Daoy (cell line): ENCODE results near the gene MAN1B1. TPM values are rescaled to one million over a fixed set of nuclear protein-coding genes. Genes with fewer than 3 reads are reported as not detected.

Experiments used
- DNase-seq: peaks from one replicate; pipeline ENCODE4 v3.0.0-alpha.2; 2015; ENCODE audit warnings: low read depth
- total RNA-seq: library from RNA; depleted of rRNA; stranded (reverse); fragments of >200 nt; shearing (Covaris generic); gene quantifications from 2 replicates; pipeline ENCODE4 v1.2.3, GENCODE V29; 2014

Gene MAN1B1
- total RNA-seq, 1 experiment from 2014 or later: 61.9 TPM

- no peak for DNase-seq
Observed at GRCh38 chr9:137068539-137069507, 18.0 kb upstream of the MAN1B1 start.

GRCh38 chr9:137069508-137070091, 17.2 kb upstream of the MAN1B1 start:
- DNase-seq: no peak

- DNase-seq: peak; percentile 97
Observed at GRCh38 chr9:137070201-137070905, 16.4 kb upstream of the MAN1B1 start, which contains the start of gene SAPCD2. Gene SAPCD2 (minus strand): TSS chr9:137070557. CDS start chr9:137070460, 97 bp downstream.

GRCh38 chr9:137070906-137071275, 15.9 kb upstream of the MAN1B1 start:
- DNase-seq: no peak

- no peak for DNase-seq
Observed at GRCh38 chr9:137071282-137071681, 15.5 kb upstream of the MAN1B1 start.

GRCh38 chr9:137073992-137074399, 12.8 kb upstream of the MAN1B1 start:
- no peak for DNase-seq

- no peak for DNase-seq
Observed at GRCh38 chr9:137074657-137075274, 12.0 kb upstream of the MAN1B1 start.

GRCh38 chr9:137075275-137075775, 11.5 kb upstream of the MAN1B1 start:
- DNase-seq: no peak

GRCh38 chr9:137076636-137077009, 10.2 kb upstream of the MAN1B1 start:
- DNase-seq: no peak

- peak; percentile 76 for DNase-seq
Observed at GRCh38 chr9:137077010-137077747, 9.6 kb upstream of the MAN1B1 start, which contains the start of gene UAP1L1. Gene UAP1L1 (plus strand): TSS chr9:137077517. CDS start chr9:137077533, 16 bp downstream.

GRCh38 chr9:137077758-137078693, 8.8 kb upstream of the MAN1B1 start:
- no peak for DNase-seq

- no peak for DNase-seq
Observed at GRCh38 chr9:137078701-137079400, 7.9 kb upstream of the MAN1B1 start.

GRCh38 chr9:137079401-137079787, 7.4 kb upstream of the MAN1B1 start:
- DNase-seq: no peak

- DNase-seq: no peak
Observed at GRCh38 chr9:137080260-137081122, 6.3 kb upstream of the MAN1B1 start.

GRCh38 chr9:137082222-137082924, 4.4 kb upstream of the MAN1B1 start:
- DNase-seq: no peak

- no peak for DNase-seq
Observed at GRCh38 chr9:137082925-137083290, 3.9 kb upstream of the MAN1B1 start.

GRCh38 chr9:137083394-137084004, 3.3 kb upstream of the MAN1B1 start:
- peak; percentile 99 for DNase-seq
